Activated CD8-positive, alpha-beta T cell treated with anti-CD3 and anti-CD28 coated beads for 36 hours (primary cell): ENCODE results near the gene HOXA5. TPM values are rescaled to one million over a fixed set of nuclear protein-coding genes. Genes with fewer than 3 reads are reported as not detected.
A peak's percentile ranks its signal among the peaks of the same experiment; 100 is the strongest.

Experiments used
- ATAC-seq: fragments of 200-7000 bp; cut with Tn5 transposase; one replicate; pipeline ENCODE4 v1.10.0; 2021; ENCODE audit warnings: mild to moderate bottlenecking, moderate library complexity
- CTCF ChIA-PET: fragments of 350-600 bp; sonication (Branson Sonifier 250); formaldehyde crosslinking; loops from one replicate; lab custom pipeline; 2021; ENCODE audit warnings: antibody characterized with exemption; lab: Charles Lee
- POLR2A ChIA-PET: fragments of 350-600 bp; sonication (Branson Sonifier 250); formaldehyde crosslinking; loops from one replicate; lab custom pipeline; 2021; ENCODE audit warnings: antibody characterized with exemption; lab: Charles Lee
- DNase-seq: peaks from one replicate; pipeline ENCODE4 v3.0.0-alpha.2; 2020
- H3K27ac Mint-ChIP-seq: one replicate; pipeline ENCODE4 v1.8.0; 2021; ENCODE audit warnings: mild to moderate bottlenecking, mixed read lengths
- H3K27me3 Mint-ChIP-seq: one replicate; pipeline ENCODE4 v1.8.0; 2021; ENCODE audit warnings: mixed read lengths
- H3K36me3 Mint-ChIP-seq: one replicate; pipeline ENCODE4 v1.8.0; 2021; ENCODE audit warnings: low read depth, mixed read lengths
- H3K4me1 Mint-ChIP-seq: one replicate; pipeline ENCODE4 v1.8.0; 2021; ENCODE audit warnings: low read depth, mixed read lengths
- H3K4me3 Mint-ChIP-seq: one replicate; pipeline ENCODE4 v1.8.0; 2021; ENCODE audit warnings: mild to moderate bottlenecking, moderate library complexity, mixed read lengths
- H3K9me3 Mint-ChIP-seq: one replicate; pipeline ENCODE4 v1.8.0; 2021; ENCODE audit warnings: mixed read lengths
- CTCF ChIP-seq: fragments of 200-600 bp; IDR thresholded peaks from one replicate; pipeline ENCODE4 v1.8.0; 2022; ENCODE audit warnings: antibody characterized with exemption, mild to moderate bottlenecking
- intact Hi-C: fragments of 100-400 bp; cut with micrococcal nuclease; formaldehyde crosslinking; loops from one replicate; pipeline ENCODE4 v1.10.0; 2022
- total RNA-seq, 2 experiments: library from RNA; stranded (reverse); gene quantifications; one replicate each; pipeline ENCODE4 v1.2.3, GENCODE V29; 2021

Gene HOXA5
- total RNA-seq, 2 experiments from 2014 or later: not detected

- no peaks in the 10 kb centered on the region for H3K36me3 Mint-ChIP-seq
- ChIA-PET CTCF (interaction anchor here (0.7 to 2.0 kb wide), 3 partner anchors 23 to 44 kb away, joined by 3 to 6 read pairs (median 4); no protein-coding TSS in a partner anchor), POLR2A (interaction anchor here (0.6 to 1.7 kb wide), 2 partner anchors 11 kb away, joined by 3 to 4 read pairs; no protein-coding TSS in a partner anchor)
- peak overlapping the region; percentile 42 for H3K27ac Mint-ChIP-seq
- peaks cover 89% of the 10 kb centered on the region for H3K27me3 Mint-ChIP-seq
- H3K4me1 Mint-ChIP-seq: peaks cover 48% of the 10 kb centered on the region
- DNase-seq: peak; percentile 59
- TF ChIP-seq CTCF: no peak
- no peaks in the 10 kb centered on the region for H3K9me3 Mint-ChIP-seq
- H3K4me3 Mint-ChIP-seq: peak overlapping the region; percentile 31
- ATAC-seq: no peak
- intact Hi-C loops: loop anchor here (5.0 kb wide), 2 partner anchors 42 to 87 kb away; partner anchors contain the start of gene EVX1
Measured at GRCh38 chr7:27154901-27155815, 11.7 kb upstream of the HOXA5 start.

GRCh38 chr7:27154369-27154768 lies 10.9 kb upstream of the HOXA5 start:
- no peak for TF ChIP-seq CTCF
- intact Hi-C loops: no loop called here
- H3K27me3 Mint-ChIP-seq: peaks cover 88% of the 10 kb centered on the region
- ATAC-seq (no peak), DNase-seq (no peak)
- H3K9me3 Mint-ChIP-seq: no peaks in the 10 kb centered on the region
- H3K4me3 Mint-ChIP-seq: peak overlapping the region; percentile 28
- CTCF ChIA-PET: interaction anchor here (1.3 to 2.0 kb wide), 3 partner anchors 14 to 26 kb away, joined by 3 to 6 read pairs (median 4); no protein-coding TSS in a partner anchor
- no peaks in the 10 kb centered on the region for H3K36me3 Mint-ChIP-seq
- peaks cover 42% of the 10 kb centered on the region for H3K4me1 Mint-ChIP-seq
- POLR2A ChIA-PET: interaction anchor here (0.6 to 1.7 kb wide), 2 partner anchors 10 to 12 kb away, joined by 3 to 4 read pairs; no protein-coding TSS in a partner anchor
- H3K27ac Mint-ChIP-seq: no peak overlapping the region

GRCh38 chr7:27153526-27153925 lies 10.0 kb upstream of the HOXA5 start:
- H3K36me3 Mint-ChIP-seq: no peaks in the 10 kb centered on the region
- no peaks in the 10 kb centered on the region for H3K9me3 Mint-ChIP-seq
- ChIA-PET CTCF (interaction anchor here (1.3 to 6.2 kb wide), 3 partner anchors 9 to 26 kb away, joined by 3 to 63 read pairs (median 6); no protein-coding TSS in a partner anchor), POLR2A (no interaction called here)
- peaks cover 40% of the 10 kb centered on the region for H3K4me1 Mint-ChIP-seq
- peaks cover 86% of the 10 kb centered on the region for H3K27me3 Mint-ChIP-seq
- H3K4me3 Mint-ChIP-seq: no peak overlapping the region
- TF ChIP-seq CTCF: no peak
- ATAC-seq: no peak
- intact Hi-C loops: no loop called here
- no peak for DNase-seq
- H3K27ac Mint-ChIP-seq: no peak overlapping the region

- no peak overlapping the region for H3K4me3 Mint-ChIP-seq
- POLR2A ChIA-PET: interaction anchor here (0.8 to 0.9 kb wide), 2 partner anchors 13 to 14 kb away, joined by 3 to 4 read pairs; partner anchors contain the start of gene HOXA9
- H3K4me1 Mint-ChIP-seq: peaks cover 42% of the 10 kb centered on the region
- TF ChIP-seq CTCF: no peak
- DNase-seq (no peak), ATAC-seq (no peak)
- H3K36me3 Mint-ChIP-seq: no peaks in the 10 kb centered on the region
- H3K27me3 Mint-ChIP-seq: peaks cover 86% of the 10 kb centered on the region
- intact Hi-C loops: no loop called here
- no peak overlapping the region for H3K27ac Mint-ChIP-seq
- H3K9me3 Mint-ChIP-seq: no peaks in the 10 kb centered on the region
- CTCF ChIA-PET: interaction anchor here (1.0 to 6.2 kb wide), 6 partner anchors 9 to 470 kb away, joined by 3 to 63 read pairs (median 3); no protein-coding TSS in a partner anchor
Measured at GRCh38 chr7:27152816-27153442, 9.4 kb upstream of the HOXA5 start.
